ENCODE results near the gene XPNPEP1. TPM values are rescaled to one million over a fixed set of nuclear protein-coding genes. Genes with fewer than 3 reads are reported as not detected.
A peak's percentile ranks its signal among the peaks of the same experiment; 100 is the strongest.
"Not testable (repeated sequence)": the region's sequence is repeated elsewhere in the genome, so short reads cannot be mapped to it uniquely, and the experiment has no call there.

The XPNPEP1 gene
- polyA plus RNA-seq, 3 donors from 2014 or later: 36.4 to 71.7 (median 57.7) TPM

GRCh38 chr10:109924967-109925620 lies 1.8 kb upstream of the XPNPEP1 start:
- H3K4me1 Mint-ChIP-seq: peaks cover 39 to 40% of the 10 kb centered on the region in 2 donors
- H3K36me3 Mint-ChIP-seq: no peaks in the 10 kb centered on the region
- H3K27me3 Mint-ChIP-seq (ENCODE audit: low read depth in 3 of 3): peaks cover 0 to 18% (median 12%) of the 10 kb centered on the region in 3 donors
- H3K4me3 Mint-ChIP-seq: peak overlapping the region in 2 of 5 donors; percentile 38 to 69
- no peak for DNase-seq
- H3K27ac Mint-ChIP-seq: peak overlapping the region in 4 of 6 donors; percentile 2 to 93 (median 64)
- no peaks in the 10 kb centered on the region for H3K9me3 Mint-ChIP-seq

GRCh38 chr10:109924087-109924486 lies 776 bp upstream of the XPNPEP1 start:
- Mint-ChIP-seq H3K9me3 (no peaks in the 10 kb centered on the region), H3K4me1 (peaks cover 48 to 51% of the 10 kb centered on the region in 2 donors), H3K36me3 (no peaks in the 10 kb centered on the region), H3K4me3 (peak overlapping the region; percentile 69 to 91 (median 79)), H3K27ac (peak overlapping the region; percentile 56 to 93 (median 83)), H3K27me3 (ENCODE audit: low read depth in 3 of 3) (peaks cover 0 to 18% (median 12%) of the 10 kb centered on the region in 3 donors)
- no peak for DNase-seq

- DNase-seq: no peak
- peak overlapping the region; percentile 87 to 94 (median 91) for H3K4me3 Mint-ChIP-seq
- H3K27me3 Mint-ChIP-seq (ENCODE audit: low read depth in 3 of 3): peaks cover 0 to 18% (median 12%) of the 10 kb centered on the region in 3 donors
- H3K9me3 Mint-ChIP-seq: no peaks in the 10 kb centered on the region
- H3K4me1 Mint-ChIP-seq: peaks cover 60% of the 10 kb centered on the region in 2 donors
- H3K36me3 Mint-ChIP-seq: no peaks in the 10 kb centered on the region
- H3K27ac Mint-ChIP-seq: peak overlapping the region; percentile 93 to 95 (median 94)
These were observed 844 bp downstream of the XPNPEP1 start for GRCh38 chr10:109922358-109922975.

GRCh38 chr10:109920016-109920415 lies 3.3 kb downstream of the XPNPEP1 start:
- Mint-ChIP-seq H3K4me1 (peaks cover 80 to 85% of the 10 kb centered on the region in 2 donors), H3K36me3 (no peaks in the 10 kb centered on the region), H3K9me3 (no peaks in the 10 kb centered on the region), H3K4me3 (peak overlapping the region in 3 of 5 donors; percentile 1 to 23 (median 15)), H3K27me3 (ENCODE audit: low read depth in 3 of 3) (peaks cover 0 to 18% (median 9%) of the 10 kb centered on the region in 3 donors), H3K27ac (peak overlapping the region; percentile 52 to 95 (median 94))
- DNase-seq: no peak

GRCh38 chr10:109919220-109919619 lies 4.1 kb downstream of the XPNPEP1 start:
- H3K27me3 Mint-ChIP-seq (ENCODE audit: low read depth in 3 of 3): peaks cover 0 to 14% (median 9%) of the 10 kb centered on the region in 3 donors
- peak overlapping the region in 5 of 6 donors; percentile 4 to 74 (median 34) for H3K27ac Mint-ChIP-seq
- peaks cover 84 to 86% of the 10 kb centered on the region in 2 donors for H3K4me1 Mint-ChIP-seq
- DNase-seq: no peak
- peak overlapping the region in 2 of 5 donors; percentile 12 to 23 for H3K4me3 Mint-ChIP-seq
- peaks cover 0 to 3% (median 2%) of the 10 kb centered on the region in 3 donors for H3K36me3 Mint-ChIP-seq
- no peaks in the 10 kb centered on the region for H3K9me3 Mint-ChIP-seq

- not testable (repeated sequence) for H3K36me3 Mint-ChIP-seq; DNase-seq; H3K27me3 Mint-ChIP-seq (ENCODE audit: low read depth in 3 of 3); H3K9me3 Mint-ChIP-seq
- Mint-ChIP-seq H3K27ac (peak overlapping the region in 3 of 6 donors; percentile 39 to 82 (median 55)), H3K4me1 (peaks cover 84 to 86% of the 10 kb centered on the region in 2 donors), H3K4me3 (peak overlapping the region in 2 of 5 donors; percentile 41 to 51)
These were observed 4.6 kb downstream of the XPNPEP1 start for GRCh38 chr10:109918707-109919106.

- Mint-ChIP-seq H3K4me3 (peak overlapping the region; percentile 62 to 79 (median 71)), H3K4me1 (peaks cover 90 to 93% of the 10 kb centered on the region in 2 donors), H3K27ac (peak overlapping the region; percentile 74 to 97 (median 90)), H3K9me3 (no peaks in the 10 kb centered on the region), H3K27me3 (ENCODE audit: low read depth in 3 of 3) (no peaks in the 10 kb centered on the region), H3K36me3 (peaks cover 5 to 20% (median 10%) of the 10 kb centered on the region in 3 donors)
- no peak for DNase-seq
These were observed 7.7 kb downstream of the XPNPEP1 start for GRCh38 chr10:109915566-109915965.

GRCh38 chr10:109914966-109915365 lies 8.3 kb downstream of the XPNPEP1 start:
- Mint-ChIP-seq H3K27me3 (ENCODE audit: low read depth in 3 of 3) (no peaks in the 10 kb centered on the region), H3K9me3 (no peaks in the 10 kb centered on the region), H3K4me1 (peaks cover 90 to 93% of the 10 kb centered on the region in 2 donors), H3K36me3 (peaks cover 5 to 22% (median 10%) of the 10 kb centered on the region in 3 donors), H3K4me3 (peak overlapping the region; percentile 62 to 79 (median 71)), H3K27ac (peak overlapping the region; percentile 74 to 97 (median 90))
- peak; percentile 68 to 70 (median 69) for DNase-seq

GRCh38 chr10:109913306-109913892 lies 9.9 kb downstream of the XPNPEP1 start:
- Mint-ChIP-seq H3K27ac (peak overlapping the region; percentile 11 to 83 (median 74)), H3K27me3 (ENCODE audit: low read depth in 3 of 3) (no peaks in the 10 kb centered on the region), H3K4me1 (peaks cover 86 to 87% of the 10 kb centered on the region in 2 donors), H3K36me3 (peaks cover 5 to 25% (median 10%) of the 10 kb centered on the region in 3 donors), H3K4me3 (peak overlapping the region in 2 of 5 donors; percentile 8 to 24), H3K9me3 (no peaks in the 10 kb centered on the region)
- DNase-seq: no peak

GRCh38 chr10:109912335-109913281 lies 10.7 kb downstream of the XPNPEP1 start:
- H3K36me3 Mint-ChIP-seq: peaks cover 5 to 30% (median 15%) of the 10 kb centered on the region in 3 donors
- DNase-seq: no peak
- H3K27me3 Mint-ChIP-seq (ENCODE audit: low read depth in 3 of 3): no peaks in the 10 kb centered on the region
- H3K9me3 Mint-ChIP-seq: no peaks in the 10 kb centered on the region
- peak overlapping the region in 4 of 5 donors; percentile 0 to 52 (median 24) for H3K4me3 Mint-ChIP-seq
- H3K27ac Mint-ChIP-seq: peak overlapping the region; percentile 88 to 97 (median 96)
- peaks cover 87 to 91% of the 10 kb centered on the region in 2 donors for H3K4me1 Mint-ChIP-seq

GRCh38 chr10:109911903-109912302 lies 11.4 kb downstream of the XPNPEP1 start:
- Mint-ChIP-seq H3K4me1 (peaks cover 91 to 92% of the 10 kb centered on the region in 2 donors), H3K36me3 (peaks cover 6 to 35% (median 22%) of the 10 kb centered on the region in 3 donors), H3K9me3 (no peaks in the 10 kb centered on the region), H3K27ac (peak overlapping the region; percentile 88 to 97 (median 96)), H3K27me3 (ENCODE audit: low read depth in 3 of 3) (no peaks in the 10 kb centered on the region), H3K4me3 (peak overlapping the region in 4 of 5 donors; percentile 0 to 52 (median 24))
- DNase-seq: no peak

GRCh38 chr10:109906316-109906715 lies 17.0 kb downstream of the XPNPEP1 start:
- H3K4me1 Mint-ChIP-seq: peaks cover 81 to 86% of the 10 kb centered on the region in 2 donors
- no peaks in the 10 kb centered on the region for H3K9me3 Mint-ChIP-seq
- H3K36me3 Mint-ChIP-seq: peaks cover 21 to 47% (median 39%) of the 10 kb centered on the region in 3 donors
- H3K27me3 Mint-ChIP-seq (ENCODE audit: low read depth in 3 of 3): peaks cover 0 to under 1% (median 0%) of the 10 kb centered on the region in 3 donors
- H3K4me3 Mint-ChIP-seq: no peak overlapping the region
- no peak for DNase-seq
- peak overlapping the region in 4 of 6 donors; percentile 18 to 74 (median 24) for H3K27ac Mint-ChIP-seq
